ENCODE measurements around the gene SLC12A2. TPM values are rescaled to one million over a fixed set of nuclear protein-coding genes. Genes with fewer than 3 reads are reported as not detected.

SLC12A2 gene
- total RNA-seq, 1 experiment from 2014 or later, result 29.8 TPM

- POLR2A ChIA-PET, result interaction anchor here (0.6 to 0.9 kb wide), 5 partner anchors 139 to 637 kb away, joined by 3 to 5 read pairs (median 4); no protein-coding TSS in a partner anchor
- TF ChIP-seq CTCF (IDR thresholded peaks at IDR 0.05; ENCODE audit: unreplicated experiment), result peak; percentile 95
- H3K27ac Mint-ChIP-seq (ENCODE audit: low read depth, unreplicated experiment), result no peak overlapping the region
- H3K27me3 Mint-ChIP-seq (ENCODE audit: insufficient read depth, unreplicated experiment), result no peaks in the 10 kb centered on the region
- CTCF ChIA-PET, result interaction anchor here (0.6 to 6.0 kb wide), 58 partner anchors 9 to 693 kb away, joined by 3 to 70 read pairs (median 4); no protein-coding TSS in a partner anchor
- BruUV-seq (replicated peaks), result no TSS peak
- H3K36me3 Mint-ChIP-seq (ENCODE audit: insufficient read depth, unreplicated experiment), result no peaks in the 10 kb centered on the region
- intact Hi-C loops (cut with micrococcal nuclease), result loop anchor here (1.0 to 2.0 kb wide), 6 partner anchors 116 to 637 kb away; no protein-coding TSS in a partner anchor
- DNase-seq (ENCODE audit: unreplicated experiment), result peak; percentile 81
- H3K4me1 Mint-ChIP-seq (ENCODE audit: insufficient read depth, unreplicated experiment), result peaks cover 21% of the 10 kb centered on the region
- peak overlapping the region; percentile 42 for H3K4me3 Mint-ChIP-seq (ENCODE audit: unreplicated experiment)
- no peaks in the 10 kb centered on the region for H3K9me3 Mint-ChIP-seq (ENCODE audit: unreplicated experiment)
Observed at GRCh38 chr5:128201065-128201926, 117.7 kb downstream of the SLC12A2 start.

- H3K27ac Mint-ChIP-seq (ENCODE audit: low read depth, unreplicated experiment), result no peak overlapping the region
- no peaks in the 10 kb centered on the region for H3K9me3 Mint-ChIP-seq (ENCODE audit: unreplicated experiment)
- peaks cover 21% of the 10 kb centered on the region for H3K4me1 Mint-ChIP-seq (ENCODE audit: insufficient read depth, unreplicated experiment)
- intact Hi-C loops (cut with micrococcal nuclease), result no loop called here
- CTCF ChIA-PET, result interaction anchor here (0.5 to 6.0 kb wide), 38 partner anchors 9 to 650 kb away, joined by 3 to 70 read pairs (median 4); no protein-coding TSS in a partner anchor
- no TSS peak for BruUV-seq (replicated peaks)
- DNase-seq (ENCODE audit: unreplicated experiment), result peak; percentile 22
- POLR2A ChIA-PET, result no interaction called here
- TF ChIP-seq CTCF (IDR thresholded peaks at IDR 0.05; ENCODE audit: unreplicated experiment), result no peak
- no peaks in the 10 kb centered on the region for H3K36me3 Mint-ChIP-seq (ENCODE audit: insufficient read depth, unreplicated experiment)
- H3K27me3 Mint-ChIP-seq (ENCODE audit: insufficient read depth, unreplicated experiment), result no peaks in the 10 kb centered on the region
- H3K4me3 Mint-ChIP-seq (ENCODE audit: unreplicated experiment), result no peak overlapping the region
Observed at GRCh38 chr5:128202320-128202719, 118.8 kb downstream of the SLC12A2 start.

GRCh38 chr5:128208436-128208835 is 124.9 kb downstream of the SLC12A2 start:
- Mint-ChIP-seq H3K9me3 (ENCODE audit: unreplicated experiment) (no peaks in the 10 kb centered on the region), H3K36me3 (ENCODE audit: insufficient read depth, unreplicated experiment) (no peaks in the 10 kb centered on the region), H3K4me1 (ENCODE audit: insufficient read depth, unreplicated experiment) (no peaks in the 10 kb centered on the region), H3K27ac (ENCODE audit: low read depth, unreplicated experiment) (no peak overlapping the region), H3K4me3 (ENCODE audit: unreplicated experiment) (no peak overlapping the region), H3K27me3 (ENCODE audit: insufficient read depth, unreplicated experiment) (no peaks in the 10 kb centered on the region)
- CTCF ChIA-PET, result interaction anchor here (0.7 to 7.3 kb wide), 9 partner anchors 8 to 1562 kb away, joined by 3 to 121 read pairs (median 4); no protein-coding TSS in a partner anchor
- POLR2A ChIA-PET, result no interaction called here
- intact Hi-C loops (cut with micrococcal nuclease), result no loop called here
- TF ChIP-seq CTCF (IDR thresholded peaks at IDR 0.05; ENCODE audit: unreplicated experiment), result no peak
- no peak for DNase-seq (ENCODE audit: unreplicated experiment)
- BruUV-seq (replicated peaks), result no TSS peak

GRCh38 chr5:128212191-128212806 is 128.7 kb downstream of the SLC12A2 start:
- BruUV-seq (replicated peaks), result no TSS peak
- Mint-ChIP-seq H3K27ac (ENCODE audit: low read depth, unreplicated experiment) (no peak overlapping the region), H3K4me3 (ENCODE audit: unreplicated experiment) (no peak overlapping the region), H3K4me1 (ENCODE audit: insufficient read depth, unreplicated experiment) (peaks cover 6% of the 10 kb centered on the region), H3K36me3 (ENCODE audit: insufficient read depth, unreplicated experiment) (no peaks in the 10 kb centered on the region), H3K27me3 (ENCODE audit: insufficient read depth, unreplicated experiment) (no peaks in the 10 kb centered on the region), H3K9me3 (ENCODE audit: unreplicated experiment) (no peaks in the 10 kb centered on the region)
- ChIA-PET CTCF (interaction anchor here (0.6 to 7.3 kb wide), 21 partner anchors 9 to 693 kb away, joined by 3 to 121 read pairs (median 5); no protein-coding TSS in a partner anchor), POLR2A (no interaction called here)
- DNase-seq (ENCODE audit: unreplicated experiment), result no peak
- intact Hi-C loops (cut with micrococcal nuclease), result loop anchor here (5.0 to 10.0 kb wide), 3 partner anchors 883 to 1555 kb away; partner anchors contain the start of gene ISOC1
- TF ChIP-seq CTCF (IDR thresholded peaks at IDR 0.05; ENCODE audit: unreplicated experiment), result no peak

All from MCF 10A (cell line).